Epithelial cell of proximal tubule (primary cell): ENCODE results near the gene CNTN5. TPM values are rescaled to one million over a fixed set of nuclear protein-coding genes. Genes with fewer than 3 reads are reported as not detected.
A peak's percentile ranks its signal among the peaks of the same experiment; 100 is the strongest.

Experiments
- DNase-seq: peaks from one replicate; pipeline ENCODE4 v3.0.0-alpha.2; 2011; ENCODE audit warnings: low read depth
- H3K4me3 ChIP-seq: 2 replicates; pipeline ENCODE4 v1.5.1; 2011; ENCODE audit warnings: low read depth, mild to moderate bottlenecking, low read length
- CTCF ChIP-seq: conservative IDR thresholded peaks from 2 replicates; pipeline ENCODE4 v1.5.1; 2012; ENCODE audit warnings: low read depth, mild to moderate bottlenecking, low read length
- total RNA-seq: library from RNA; depleted of rRNA; stranded (reverse); fragments of >200 nt; gene quantifications from 2 replicates; pipeline ENCODE4 v1.2.3, GENCODE V29; 2015

The CNTN5 gene
- total RNA-seq, 1 donor from 2014 or later: not detected

- TF ChIP-seq CTCF: no peak
- peak; percentile 45 for DNase-seq
Observed at GRCh38 chr11:99773646-99774045, 752.9 kb downstream of the CNTN5 start.

GRCh38 chr11:99781074-99781473 is 760.3 kb downstream of the CNTN5 start:
- no peak overlapping the region for H3K4me3 ChIP-seq
- DNase-seq: no peak
- no peak for TF ChIP-seq CTCF

More at GRCh38 chr11:99773646-99774045, 752.9 kb downstream of the CNTN5 start:
- H3K4me3 ChIP-seq: no peak overlapping the region

- no peak for DNase-seq
- TF ChIP-seq CTCF: no peak
Observed at GRCh38 chr11:99791354-99791753, 770.6 kb downstream of the CNTN5 start.

GRCh38 chr11:99795999-99796398 is 775.2 kb downstream of the CNTN5 start:
- TF ChIP-seq CTCF: no peak
- no peak overlapping the region for H3K4me3 ChIP-seq
- DNase-seq: no peak

More at GRCh38 chr11:99791354-99791753, 770.6 kb downstream of the CNTN5 start:
- H3K4me3 ChIP-seq: no peak overlapping the region

- DNase-seq: no peak
- no peak for TF ChIP-seq CTCF
- no peak overlapping the region for H3K4me3 ChIP-seq
Observed at GRCh38 chr11:99803501-99803900, 782.8 kb downstream of the CNTN5 start.

- TF ChIP-seq CTCF: no peak
- no peak for DNase-seq
- no peak overlapping the region for H3K4me3 ChIP-seq
Observed at GRCh38 chr11:99812516-99812915, 791.8 kb downstream of the CNTN5 start.

- no peak for TF ChIP-seq CTCF
- no peak overlapping the region for H3K4me3 ChIP-seq
- no peak for DNase-seq
Observed at GRCh38 chr11:99814021-99814420, 793.3 kb downstream of the CNTN5 start.
